ENCODE measurements around the gene KCNQ1. TPM values are rescaled to one million over a fixed set of nuclear protein-coding genes. Genes with fewer than 3 reads are reported as not detected.
A peak's percentile ranks its signal among the peaks of the same experiment; 100 is the strongest.

The KCNQ1 gene
- total and polyA plus RNA-seq, 2 of the 13 experiments (the other 11 are each of a cell fraction or from before 2014, with no cell fraction given), result 0.02 to 0.08 TPM

DNA sequence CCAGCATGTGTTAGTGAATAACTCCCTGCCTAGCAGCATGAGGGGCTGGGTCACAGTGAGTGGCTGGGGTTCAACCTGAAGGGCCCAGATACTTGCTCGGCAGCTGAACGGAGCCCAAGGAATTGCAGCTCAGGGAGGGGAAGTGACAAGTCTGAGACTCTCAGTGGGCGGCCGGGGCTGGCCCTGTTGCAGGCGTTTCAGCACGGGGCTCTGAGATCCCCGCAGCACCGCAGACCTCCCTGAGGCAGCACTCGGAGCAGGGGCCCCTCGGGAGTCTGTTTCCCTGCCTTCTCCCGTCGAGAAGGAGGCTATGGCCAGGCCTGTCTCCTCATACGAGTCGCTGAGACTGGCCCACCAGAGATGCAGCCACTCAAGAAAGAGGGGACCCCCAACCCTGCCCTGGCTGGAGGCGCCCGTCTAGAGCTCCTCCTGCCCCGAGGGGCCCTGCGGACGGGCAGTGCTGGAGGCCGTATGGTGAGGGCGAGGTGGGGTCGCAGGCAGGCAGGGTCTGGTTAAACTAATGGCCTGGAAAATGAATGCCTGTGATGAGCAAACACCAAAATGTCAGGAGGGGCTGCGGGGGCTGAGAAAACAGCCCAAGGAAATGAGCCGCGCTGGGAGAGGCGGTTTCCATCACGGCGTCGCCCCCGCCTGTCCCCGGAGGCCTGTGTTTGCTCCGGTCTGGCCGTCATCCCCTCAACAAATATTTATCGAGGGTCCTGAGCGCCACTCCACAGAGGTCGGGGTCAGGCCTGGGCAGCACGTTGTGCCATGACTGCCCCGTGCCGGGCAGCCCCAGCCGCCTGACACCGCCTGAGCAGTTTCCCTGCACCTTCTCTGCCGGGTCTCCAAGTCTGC is 35.0 kb upstream of the KCNQ1 start (continued):
- TF ChIP-seq ZNF781 (CRISPR knock-in tag; IDR thresholded peaks at IDR 0.05; ENCODE audit: borderline replicate concordance, not compliant biosample characterization) (peak; percentile 37), CHCHD3 (CRISPR knock-in tag; IDR thresholded peaks at IDR 0.05) (no peak), PAWR (CRISPR knock-in tag; IDR thresholded peaks at IDR 0.05; ENCODE audit: borderline replicate concordance) (no peak), YEATS2 (CRISPR knock-in tag; IDR thresholded peaks at IDR 0.05; ENCODE audit: borderline replicate concordance) (no peak), CHD2 (IDR thresholded peaks at IDR 0.05; ENCODE audit: low read depth, low read length) (no peak), RARG (CRISPR knock-in tag; IDR thresholded peaks at IDR 0.05; ENCODE audit: low read depth) (no peak), BRD4 (CRISPR knock-in tag; IDR thresholded peaks at IDR 0.05) (no peak), EP300 (IDR thresholded peaks at IDR 0.05; ENCODE audit: low read depth in 2 of 2, low read length in 2 of 2) (peak in 1 of 2 experiments; percentile 66; a peak in 2 of 4 replicates), EP300 (CRISPR knock-in tag; IDR thresholded peaks at IDR 0.05; ENCODE audit: borderline replicate concordance) (peak; percentile 57; the same call in 1 of the 2 replicates), KAT7 (CRISPR knock-in tag; IDR thresholded peaks at IDR 0.05; ENCODE audit: borderline replicate concordance) (no peak; the same call in 1 of the 2 replicates), ATM (IDR thresholded peaks at IDR 0.05; ENCODE audit: borderline replicate concordance) (no peak), ZNF446 (CRISPR knock-in tag; IDR thresholded peaks at IDR 0.05) (no peak), POLR2AphosphoS2 (IDR thresholded peaks at IDR 0.05; ENCODE audit: low read depth, low read length) (no peak), MAFG (CRISPR knock-in tag; IDR thresholded peaks at IDR 0.05) (no peak), RARA (CRISPR knock-in tag; IDR thresholded peaks at IDR 0.05) (peak; percentile 92), TCF12 (IDR thresholded peaks at IDR 0.05) (no peak), TCF12 (CRISPR knock-in tag; IDR thresholded peaks at IDR 0.05) (peak; percentile 71; the same call in 1 of the 2 replicates), SRSF4 (IDR thresholded peaks at IDR 0.05; ENCODE audit: low read depth, low read length, poor library complexity, severe bottlenecking) (no peak), SOX5 (CRISPR knock-in tag; IDR thresholded peaks at IDR 0.05; ENCODE audit: borderline replicate concordance) (peak; percentile 50; the same call in 1 of the 2 replicates), HDAC1 (CRISPR knock-in tag; IDR thresholded peaks at IDR 0.05) (peak; percentile 72; the same call in 1 of the 2 replicates), ZNF530 (CRISPR knock-in tag; IDR thresholded peaks at IDR 0.05; ENCODE audit: low read depth) (no peak)
- TF ChIP-seq, protein P1, sequence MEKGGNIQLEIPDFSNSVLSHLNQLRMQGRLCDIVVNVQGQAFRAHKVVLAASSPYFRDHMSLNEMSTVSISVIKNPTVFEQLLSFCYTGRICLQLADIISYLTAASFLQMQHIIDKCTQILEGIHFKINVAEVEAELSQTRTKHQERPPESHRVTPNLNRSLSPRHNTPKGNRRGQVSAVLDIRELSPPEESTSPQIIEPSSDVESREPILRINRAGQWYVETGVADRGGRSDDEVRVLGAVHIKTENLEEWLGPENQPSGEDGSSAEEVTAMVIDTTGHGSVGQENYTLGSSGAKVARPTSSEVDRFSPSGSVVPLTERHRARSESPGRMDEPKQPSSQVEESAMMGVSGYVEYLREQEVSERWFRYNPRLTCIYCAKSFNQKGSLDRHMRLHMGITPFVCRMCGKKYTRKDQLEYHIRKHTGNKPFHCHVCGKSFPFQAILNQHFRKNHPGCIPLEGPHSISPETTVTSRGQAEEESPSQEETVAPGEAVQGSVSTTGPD (CRISPR knock-in tag; IDR thresholded peaks at IDR 0.05), result peak; percentile 80; the same call in 1 of the 2 replicates
- TF ChIP-seq, protein P2, sequence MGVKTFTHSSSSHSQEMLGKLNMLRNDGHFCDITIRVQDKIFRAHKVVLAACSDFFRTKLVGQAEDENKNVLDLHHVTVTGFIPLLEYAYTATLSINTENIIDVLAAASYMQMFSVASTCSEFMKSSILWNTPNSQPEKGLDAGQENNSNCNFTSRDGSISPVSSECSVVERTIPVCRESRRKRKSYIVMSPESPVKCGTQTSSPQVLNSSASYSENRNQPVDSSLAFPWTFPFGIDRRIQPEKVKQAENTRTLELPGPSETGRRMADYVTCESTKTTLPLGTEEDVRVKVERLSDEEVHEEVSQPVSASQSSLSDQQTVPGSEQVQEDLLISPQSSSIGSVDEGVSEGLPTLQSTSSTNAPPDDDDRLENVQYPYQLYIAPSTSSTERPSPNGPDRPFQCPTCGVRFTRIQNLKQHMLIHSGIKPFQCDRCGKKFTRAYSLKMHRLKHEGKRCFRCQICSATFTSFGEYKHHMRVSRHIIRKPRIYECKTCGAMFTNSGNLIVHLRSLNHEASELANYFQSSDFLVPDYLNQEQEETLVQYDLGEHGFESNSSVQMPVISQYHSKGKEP (CRISPR knock-in tag; IDR thresholded peaks at IDR 0.05), result no peak

Data from HepG2 (cell line).